Lower lobe of right lung (tissue), 2 donors: ENCODE results near the gene HTATIP2. TPM values are rescaled to one million over a fixed set of nuclear protein-coding genes. Genes with fewer than 3 reads are reported as not detected.

ENCODE experiments used
- ATAC-seq, 2 donors: fragments of 200-7000 bp; cut with Tn5 transposase; one replicate each; pipeline ENCODE4 v1.9.1; 2020 to 2022; ENCODE audit warnings: mild to moderate bottlenecking in 2 of 2, moderate library complexity in 2 of 2
- DNase-seq: peaks from one replicate; pipeline ENCODE4 v3.0.0-alpha.2; 2020
- H3K27ac ChIP-seq: fragments of 200-600 bp; one replicate; pipeline ENCODE4 v1.8.0; 2022
- H3K27me3 ChIP-seq: fragments of 200-600 bp; one replicate; pipeline ENCODE4 v1.8.0; 2022; ENCODE audit warnings: low read depth
- H3K36me3 ChIP-seq: fragments of 200-600 bp; one replicate; pipeline ENCODE4 v1.8.0; 2022; ENCODE audit warnings: mild to moderate bottlenecking
- H3K4me1 ChIP-seq: fragments of 200-600 bp; one replicate; pipeline ENCODE4 v1.8.0; 2022
- H3K4me3 ChIP-seq: fragments of 200-600 bp; one replicate; pipeline ENCODE4 v1.8.0; 2022; ENCODE audit warnings: mild to moderate bottlenecking
- H3K9me3 ChIP-seq: fragments of 200-600 bp; one replicate; pipeline ENCODE4 v1.8.0; 2022
- CTCF ChIP-seq: fragments of 200-600 bp; IDR thresholded peaks from one replicate; pipeline ENCODE4 v1.8.0; 2022; ENCODE audit warnings: antibody characterized with exemption, mild to moderate bottlenecking
- intact Hi-C: fragments of 100-400 bp; cut with DNase I; formaldehyde crosslinking; loops from one replicate; pipeline ENCODE4 v1.11.0; 2022
- total RNA-seq: library from RNA; stranded (reverse); fragmentation: NEBNext Ultra II Directional; extraction: Animal tissue kit (Norgen Biotek cat#: 25700); gene quantifications from one replicate; pipeline ENCODE4 v1.2.1, GENCODE V29; 2021
- donor health status: DM: no; HTN: yes; CAD: no; lungs with severe emphysema.

Gene HTATIP2
- total RNA-seq, 1 donor from 2014 or later = 54.4 TPM

GRCh38 chr11:20387261-20388095, 24.0 kb downstream of the HTATIP2 start, which contains the start of gene PRMT3:
Gene PRMT3, plus strand, starts transcription at chr11:20387716. Its CDS starts 31 bp downstream, at chr11:20387747.
- Histone ChIP-seq H3K27ac (peak within 1 kb of the TSS; percentile 94), H3K36me3 (peaks cover 20% of the 10 kb centered on the region), H3K4me1 (peaks cover 19% of the 10 kb centered on the region), H3K4me3 (peak within 1 kb of the TSS; percentile 94), H3K27me3 (no peaks in the 10 kb centered on the region), H3K9me3 (no peaks in the 10 kb centered on the region)
- peak; percentile 17 for TF ChIP-seq CTCF
- ATAC-seq (peak; percentile 99), DNase-seq (peak; percentile 97)
- intact Hi-C loops = no loop called here

- TF ChIP-seq CTCF = no peak
- H3K4me3 ChIP-seq = peak overlapping the region; percentile 94
- H3K36me3 ChIP-seq = peaks cover 20% of the 10 kb centered on the region
- peak in 1 of 2 donors; percentile 46 for ATAC-seq
- H3K27ac ChIP-seq = peak overlapping the region; percentile 94
- no peak for DNase-seq
- no peaks in the 10 kb centered on the region for H3K27me3 ChIP-seq
- no peaks in the 10 kb centered on the region for H3K9me3 ChIP-seq
- intact Hi-C loops = no loop called here
- peaks cover 19% of the 10 kb centered on the region for H3K4me1 ChIP-seq
Measured at GRCh38 chr11:20388096-20389055, 24.9 kb downstream of the HTATIP2 start.

- Histone ChIP-seq H3K4me3 (no peak overlapping the region), H3K27ac (no peak overlapping the region), H3K4me1 (no peaks in the 10 kb centered on the region), H3K27me3 (no peaks in the 10 kb centered on the region), H3K36me3 (peaks cover 59% of the 10 kb centered on the region), H3K9me3 (no peaks in the 10 kb centered on the region)
- peak; percentile 50 for TF ChIP-seq CTCF
- DNase-seq = no peak
- ATAC-seq = no peak
- intact Hi-C loops = no loop called here
Measured at GRCh38 chr11:20397281-20397680, 33.8 kb downstream of the HTATIP2 start.

GRCh38 chr11:20399498-20399897, 36.0 kb downstream of the HTATIP2 start:
- intact Hi-C loops = no loop called here
- no peak for ATAC-seq
- peaks cover 53% of the 10 kb centered on the region for H3K36me3 ChIP-seq

More at GRCh38 chr11:20399498-20399897, 36.0 kb downstream of the HTATIP2 start:
- Histone ChIP-seq H3K27ac (no peak overlapping the region), H3K27me3 (no peaks in the 10 kb centered on the region), H3K9me3 (no peaks in the 10 kb centered on the region), H3K4me1 (no peaks in the 10 kb centered on the region), H3K4me3 (no peak overlapping the region)
- no peak for TF ChIP-seq CTCF
- no peak for DNase-seq
